ENCODE results near the gene SLC39A13. TPM values are rescaled to one million over a fixed set of nuclear protein-coding genes. Genes with fewer than 3 reads are reported as not detected.

Gene SLC39A13
- total RNA-seq, 1 donor from 2014 or later, result 53.5 TPM

GRCh38 chr11:47447906-47448305 lies 39.5 kb downstream of the SLC39A13 start:
- intact Hi-C loops (cut with DNase I), result no loop called here

GRCh38 chr11:47448566-47449427 lies 40.4 kb downstream of the SLC39A13 start, which contains the start of gene RAPSN:
TSS of gene RAPSN (minus strand) at chr11:47449136. CDS start at chr11:47448964, 172 bp downstream.
- DNase-seq (ENCODE audit: extremely low spot score in 2 of 2), result no peak
- H3K27me3 ChIP-seq, result no peaks in the 10 kb centered on the region
- TF ChIP-seq POLR2AphosphoS5 (IDR thresholded peaks at IDR 0.05; ENCODE audit: insufficient read depth in 1 of 2, low read depth in 1 of 2) (no peak), CTCF (IDR thresholded peaks at IDR 0.05) (no peak), POLR2A (IDR thresholded peaks at IDR 0.05) (no peak)
- H3K36me3 ChIP-seq, result no peaks in the 10 kb centered on the region
- H3K9me3 ChIP-seq, result no peaks in the 10 kb centered on the region
- H3K4me1 ChIP-seq, result no peaks in the 10 kb centered on the region
- no peak within 1 kb of the TSS for H3K27ac ChIP-seq
- H3K4me3 ChIP-seq, result no peak within 1 kb of the TSS
- intact Hi-C loops (cut with DNase I), result no loop called here

More at GRCh38 chr11:47447906-47448305, 39.5 kb downstream of the SLC39A13 start:
- Histone ChIP-seq H3K4me3 (no peak overlapping the region), H3K9me3 (no peaks in the 10 kb centered on the region), H3K4me1 (no peaks in the 10 kb centered on the region), H3K36me3 (no peaks in the 10 kb centered on the region), H3K27ac (no peak overlapping the region), H3K27me3 (no peaks in the 10 kb centered on the region)
- no peak for TF ChIP-seq POLR2A (IDR thresholded peaks at IDR 0.05)
- no peak for TF ChIP-seq CTCF (IDR thresholded peaks at IDR 0.05)
- no peak for TF ChIP-seq POLR2AphosphoS5 (IDR thresholded peaks at IDR 0.05; ENCODE audit: insufficient read depth in 1 of 2, low read depth in 1 of 2)
- DNase-seq (ENCODE audit: extremely low spot score in 2 of 2), result no peak

DNA sequence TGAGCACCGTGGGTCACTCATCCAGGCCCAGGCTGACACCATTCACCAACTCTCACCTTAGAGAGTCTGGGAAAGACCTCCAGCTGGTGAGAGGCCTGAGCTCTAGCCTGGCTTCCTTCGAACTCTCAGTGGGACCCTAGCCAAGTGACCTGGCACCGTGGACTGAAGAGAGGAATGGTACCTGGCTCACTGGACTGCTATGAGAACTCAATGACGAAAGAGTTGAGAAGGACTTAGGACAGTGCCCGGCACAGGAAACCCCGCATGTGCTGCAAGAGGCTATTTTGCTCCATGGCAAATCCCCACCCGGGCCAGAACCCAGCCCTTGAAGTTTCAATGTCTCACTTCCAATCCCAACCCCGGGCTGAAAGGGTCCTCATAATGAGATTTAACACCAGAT lies 41.2 kb downstream of the SLC39A13 start:
- no peak for DNase-seq (ENCODE audit: extremely low spot score in 2 of 2)
- intact Hi-C loops (cut with DNase I), result no loop called here
- TF ChIP-seq POLR2AphosphoS5 (IDR thresholded peaks at IDR 0.05; ENCODE audit: insufficient read depth in 1 of 2, low read depth in 1 of 2) (no peak), POLR2A (IDR thresholded peaks at IDR 0.05) (no peak), CTCF (IDR thresholded peaks at IDR 0.05) (no peak)
- no peaks in the 10 kb centered on the region for H3K27me3 ChIP-seq
- H3K4me1 ChIP-seq, result no peaks in the 10 kb centered on the region
- no peaks in the 10 kb centered on the region for H3K9me3 ChIP-seq
- H3K36me3 ChIP-seq, result no peaks in the 10 kb centered on the region
- no peak overlapping the region for H3K4me3 ChIP-seq
- no peak overlapping the region for H3K27ac ChIP-seq

DNA sequence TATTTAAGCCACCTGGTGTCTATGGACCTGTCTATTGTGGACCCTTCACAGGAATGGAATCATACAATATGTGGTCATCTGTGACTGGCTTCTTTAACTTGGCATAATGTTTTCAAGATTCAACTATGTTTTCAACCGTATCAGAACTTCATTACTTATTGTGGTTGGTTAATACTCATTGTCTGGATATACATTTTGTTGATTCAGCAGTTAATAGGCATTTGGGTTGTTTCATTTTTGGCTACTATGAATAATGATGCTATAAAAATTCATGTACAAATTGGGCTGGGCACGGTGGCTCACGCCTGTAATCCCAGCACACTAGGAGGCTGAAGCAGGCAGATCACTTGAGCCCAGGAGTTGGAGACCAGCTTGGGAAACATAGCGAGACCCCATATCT lies 43.0 kb downstream of the SLC39A13 start:
- H3K27ac ChIP-seq, result no peak overlapping the region
- TF ChIP-seq POLR2AphosphoS5 (IDR thresholded peaks at IDR 0.05; ENCODE audit: insufficient read depth in 1 of 2, low read depth in 1 of 2) (no peak), POLR2A (IDR thresholded peaks at IDR 0.05) (no peak), CTCF (IDR thresholded peaks at IDR 0.05) (no peak)
- intact Hi-C loops (cut with DNase I), result loop anchor here (5.0 kb wide), 1 partner anchor 74 kb away; the partner anchor contains the start of gene SPI1
- no peaks in the 10 kb centered on the region for H3K4me1 ChIP-seq
- no peak for DNase-seq (ENCODE audit: extremely low spot score in 2 of 2)
- H3K4me3 ChIP-seq, result no peak overlapping the region
- no peaks in the 10 kb centered on the region for H3K27me3 ChIP-seq
- H3K36me3 ChIP-seq, result no peaks in the 10 kb centered on the region
- H3K9me3 ChIP-seq, result no peaks in the 10 kb centered on the region

DNA sequence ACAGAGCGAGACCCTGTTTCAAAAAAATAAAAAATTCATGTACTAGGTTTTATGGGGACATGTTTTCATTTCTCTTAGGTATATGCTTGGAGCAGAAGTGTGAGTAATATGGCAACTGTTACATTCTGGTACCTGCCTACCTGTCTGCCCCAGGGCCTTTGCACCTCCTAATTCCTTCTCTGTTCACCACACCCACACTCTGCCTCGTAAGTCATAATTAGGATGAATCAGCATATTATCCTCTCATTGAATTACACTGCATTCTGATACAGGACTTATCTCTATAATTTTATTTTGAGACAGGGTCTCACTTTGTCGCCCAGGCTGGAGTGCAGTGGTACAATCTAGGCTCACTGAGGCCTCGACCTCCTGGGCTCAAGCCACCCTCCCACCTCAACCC lies 43.6 kb downstream of the SLC39A13 start:
- Histone ChIP-seq H3K4me3 (no peak overlapping the region), H3K4me1 (no peaks in the 10 kb centered on the region), H3K27me3 (no peaks in the 10 kb centered on the region), H3K9me3 (no peaks in the 10 kb centered on the region), H3K36me3 (no peaks in the 10 kb centered on the region), H3K27ac (no peak overlapping the region)
- intact Hi-C loops (cut with DNase I), result loop anchor here (5.0 kb wide), 1 partner anchor 75 kb away; the partner anchor contains the start of gene SPI1
- no peak for DNase-seq (ENCODE audit: extremely low spot score in 2 of 2)
- TF ChIP-seq CTCF (IDR thresholded peaks at IDR 0.05) (no peak), POLR2AphosphoS5 (IDR thresholded peaks at IDR 0.05; ENCODE audit: insufficient read depth in 1 of 2, low read depth in 1 of 2) (no peak), POLR2A (IDR thresholded peaks at IDR 0.05) (no peak)

All from vagina (tissue), 2 donors.